Astrocyte (in vitro differentiated cells and primary cell): ENCODE results near the gene VEZT.

Experiments
- EZH2 ChIP-seq: IDR thresholded peaks from 2 replicates; pipeline ENCODE4 v1.6.1; 2012; ENCODE audit warnings: mild to moderate bottlenecking, low read length, inconsistent platforms; ENCODE audit not compliant: insufficient read depth
- TF ChIP-seq, protein P1 (sequence below): IDR thresholded peaks from 2 replicates; pipeline ENCODE4 v1.5.1; 2011; ENCODE audit warnings: low read depth, mild to moderate bottlenecking, inconsistent platforms, low read length, moderate library complexity; ENCODE audit not compliant: insufficient read depth

GRCh38 chr12:95173392-95174251, 44.0 kb upstream of the VEZT start:
- TF ChIP-seq, protein P1, sequence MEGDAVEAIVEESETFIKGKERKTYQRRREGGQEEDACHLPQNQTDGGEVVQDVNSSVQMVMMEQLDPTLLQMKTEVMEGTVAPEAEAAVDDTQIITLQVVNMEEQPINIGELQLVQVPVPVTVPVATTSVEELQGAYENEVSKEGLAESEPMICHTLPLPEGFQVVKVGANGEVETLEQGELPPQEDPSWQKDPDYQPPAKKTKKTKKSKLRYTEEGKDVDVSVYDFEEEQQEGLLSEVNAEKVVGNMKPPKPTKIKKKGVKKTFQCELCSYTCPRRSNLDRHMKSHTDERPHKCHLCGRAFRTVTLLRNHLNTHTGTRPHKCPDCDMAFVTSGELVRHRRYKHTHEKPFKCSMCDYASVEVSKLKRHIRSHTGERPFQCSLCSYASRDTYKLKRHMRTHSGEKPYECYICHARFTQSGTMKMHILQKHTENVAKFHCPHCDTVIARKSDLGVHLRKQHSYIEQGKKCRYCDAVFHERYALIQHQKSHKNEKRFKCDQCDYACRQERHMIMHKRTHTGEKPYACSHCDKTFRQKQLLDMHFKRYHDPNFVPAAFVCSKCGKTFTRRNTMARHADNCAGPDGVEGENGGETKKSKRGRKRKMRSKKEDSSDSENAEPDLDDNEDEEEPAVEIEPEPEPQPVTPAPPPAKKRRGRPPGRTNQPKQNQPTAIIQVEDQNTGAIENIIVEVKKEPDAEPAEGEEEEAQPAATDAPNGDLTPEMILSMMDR = no peak
- TF ChIP-seq EZH2 = no peak
